Stimulated activated naive CD8-positive, alpha-beta T cell treated with anti-CD3 and anti-CD28 coated beads, Interleukin-15, Interleukin-2, amounts not matched to agents 100 ng/mL and 50 ng/mL, for 24 hours (primary cell): ENCODE results near the gene SGIP1.

Experiments used
- H3K27ac Mint-ChIP-seq: one replicate; pipeline ENCODE4 v1.8.0; 2021; ENCODE audit warnings: mild to moderate bottlenecking, mixed read lengths
- H3K27me3 Mint-ChIP-seq: one replicate; pipeline ENCODE4 v1.8.0; 2021; ENCODE audit warnings: mixed read lengths
- H3K36me3 Mint-ChIP-seq: one replicate; pipeline ENCODE4 v1.8.0; 2021; ENCODE audit warnings: low read depth, mixed read lengths
- H3K4me1 Mint-ChIP-seq: one replicate; pipeline ENCODE4 v1.8.0; 2021; ENCODE audit warnings: low read depth, mixed read lengths
- H3K4me3 Mint-ChIP-seq: one replicate; pipeline ENCODE4 v1.8.0; 2021; ENCODE audit warnings: mild to moderate bottlenecking, mixed read lengths
- H3K9me3 Mint-ChIP-seq: one replicate; pipeline ENCODE4 v1.8.0; 2021; ENCODE audit warnings: mixed read lengths

SGIP1 gene

DNA sequence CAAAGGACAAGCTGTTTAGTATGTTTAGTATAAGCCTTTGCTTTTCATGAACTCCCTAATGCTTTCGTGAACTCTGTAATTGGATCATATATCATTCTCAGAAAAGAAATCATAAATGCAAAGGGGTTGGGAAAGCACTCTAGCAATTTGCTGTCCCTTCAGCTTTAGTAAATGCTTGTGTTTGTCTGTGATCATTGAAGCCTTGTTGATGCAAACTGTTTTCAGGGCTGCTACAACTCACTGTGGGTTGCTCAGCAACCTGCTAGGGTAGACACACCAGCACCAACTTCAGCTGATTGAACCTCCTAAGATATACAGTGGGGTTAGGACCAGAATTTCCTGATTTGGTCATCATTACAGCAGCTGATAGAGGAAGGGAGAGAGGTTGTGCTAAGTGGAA, 95.0 kb downstream of the SGIP1 start:
- H3K4me1 Mint-ChIP-seq: peaks cover 11% of the 10 kb centered on the region
- H3K4me3 Mint-ChIP-seq: no peak overlapping the region
- no peaks in the 10 kb centered on the region for H3K9me3 Mint-ChIP-seq
- no peak overlapping the region for H3K27ac Mint-ChIP-seq
- H3K27me3 Mint-ChIP-seq: no peaks in the 10 kb centered on the region
- no peaks in the 10 kb centered on the region for H3K36me3 Mint-ChIP-seq

DNA sequence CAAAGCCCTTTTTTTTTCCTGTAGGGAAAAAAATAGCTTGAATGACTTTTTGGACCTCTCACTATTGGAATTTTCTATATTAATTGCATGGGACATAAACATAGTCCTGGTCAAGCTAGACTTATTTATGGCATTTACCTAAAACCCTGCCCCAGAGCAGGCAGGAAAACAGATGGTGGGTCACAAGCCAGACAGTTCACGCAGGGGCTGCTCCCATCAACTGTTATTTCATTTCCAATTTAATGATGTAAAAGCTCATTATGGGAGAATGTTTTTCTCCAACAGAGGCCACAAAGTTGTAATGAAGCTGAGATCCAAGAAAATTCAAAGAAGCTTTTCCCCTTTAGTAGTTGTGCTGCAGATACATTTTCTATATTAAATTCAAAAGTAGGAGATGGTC, 99.2 kb downstream of the SGIP1 start:
- H3K4me3 Mint-ChIP-seq: no peak overlapping the region
- no peaks in the 10 kb centered on the region for H3K4me1 Mint-ChIP-seq
- H3K36me3 Mint-ChIP-seq: no peaks in the 10 kb centered on the region
- no peaks in the 10 kb centered on the region for H3K27me3 Mint-ChIP-seq
- H3K9me3 Mint-ChIP-seq: no peaks in the 10 kb centered on the region
- no peak overlapping the region for H3K27ac Mint-ChIP-seq

DNA sequence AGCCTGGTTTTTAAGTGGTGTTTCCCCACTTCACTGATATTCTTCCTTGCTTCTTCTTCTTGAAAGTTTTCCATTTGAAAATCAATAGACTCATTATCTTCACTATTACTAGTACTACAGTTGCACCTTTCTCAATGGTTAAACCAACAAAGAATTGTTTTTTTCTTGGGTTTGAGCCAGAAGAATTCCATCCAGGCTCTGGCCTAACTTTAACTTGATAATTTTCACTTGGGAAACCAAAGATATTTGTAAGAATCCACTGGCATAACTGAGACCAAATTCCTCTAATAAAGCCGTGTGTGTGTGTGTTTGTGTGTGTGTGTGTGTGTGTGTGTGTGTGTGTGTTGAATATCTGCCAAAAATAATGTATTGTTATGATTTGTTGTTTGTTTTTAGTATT, 103.2 kb downstream of the SGIP1 start:
- no peaks in the 10 kb centered on the region for H3K36me3 Mint-ChIP-seq
- peaks cover 5% of the 10 kb centered on the region for H3K27me3 Mint-ChIP-seq
- H3K27ac Mint-ChIP-seq: no peak overlapping the region
- no peaks in the 10 kb centered on the region for H3K9me3 Mint-ChIP-seq
- H3K4me3 Mint-ChIP-seq: no peak overlapping the region
- H3K4me1 Mint-ChIP-seq: no peaks in the 10 kb centered on the region

DNA sequence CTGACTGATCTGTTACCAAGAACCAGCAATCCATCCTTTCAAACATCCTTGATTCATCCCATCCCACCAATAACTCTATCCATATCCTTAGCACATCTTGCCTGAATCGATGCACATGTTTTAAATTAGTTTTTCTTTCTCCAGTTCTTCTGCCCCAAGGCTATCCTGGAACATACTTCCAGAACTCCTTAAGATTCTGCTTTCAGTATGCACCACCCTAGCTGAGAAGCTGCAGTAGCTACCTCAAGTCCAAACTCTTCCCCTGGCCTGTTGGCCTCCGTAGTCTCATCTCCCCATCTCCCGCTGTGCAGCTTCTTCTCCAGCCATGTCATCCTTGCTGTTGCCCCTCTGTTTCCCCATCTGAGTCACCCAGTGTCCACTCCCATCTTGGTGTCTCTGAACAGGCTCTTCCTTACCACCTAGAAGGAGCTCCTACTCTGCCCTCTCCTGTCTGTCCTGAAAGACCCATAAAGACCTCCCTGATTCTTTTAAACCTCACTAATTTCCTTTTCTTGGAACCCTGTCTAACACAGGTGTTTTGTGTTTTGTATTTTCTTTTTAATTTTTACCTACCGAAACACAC, 108.0 kb downstream of the SGIP1 start:
- H3K27ac Mint-ChIP-seq: no peak overlapping the region
- H3K9me3 Mint-ChIP-seq: no peaks in the 10 kb centered on the region
- H3K27me3 Mint-ChIP-seq: peaks cover 6% of the 10 kb centered on the region
- no peaks in the 10 kb centered on the region for H3K4me1 Mint-ChIP-seq
- H3K4me3 Mint-ChIP-seq: no peak overlapping the region
- no peaks in the 10 kb centered on the region for H3K36me3 Mint-ChIP-seq

DNA sequence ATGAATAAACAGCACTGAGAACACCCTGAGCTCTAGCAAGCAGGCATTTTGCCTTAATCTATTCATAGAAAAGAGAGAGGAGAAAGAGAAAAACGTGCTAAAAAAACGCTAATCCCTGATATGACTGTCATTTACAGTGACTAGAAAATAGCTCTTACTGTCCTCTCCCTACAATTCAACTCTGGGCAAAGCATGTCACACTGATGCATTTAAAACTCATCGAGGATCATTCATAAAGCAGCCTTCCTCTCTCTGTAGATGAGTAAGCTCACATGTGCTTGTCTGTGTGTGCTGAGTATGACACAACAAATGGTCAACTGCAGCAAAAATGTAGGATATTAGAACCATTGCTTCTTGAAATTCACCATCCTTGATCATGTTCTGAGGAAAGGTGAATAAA, 109.0 kb downstream of the SGIP1 start:
- Mint-ChIP-seq H3K27ac (no peak overlapping the region), H3K9me3 (no peaks in the 10 kb centered on the region), H3K4me3 (no peak overlapping the region), H3K4me1 (no peaks in the 10 kb centered on the region), H3K27me3 (peaks cover 6% of the 10 kb centered on the region), H3K36me3 (no peaks in the 10 kb centered on the region)

DNA sequence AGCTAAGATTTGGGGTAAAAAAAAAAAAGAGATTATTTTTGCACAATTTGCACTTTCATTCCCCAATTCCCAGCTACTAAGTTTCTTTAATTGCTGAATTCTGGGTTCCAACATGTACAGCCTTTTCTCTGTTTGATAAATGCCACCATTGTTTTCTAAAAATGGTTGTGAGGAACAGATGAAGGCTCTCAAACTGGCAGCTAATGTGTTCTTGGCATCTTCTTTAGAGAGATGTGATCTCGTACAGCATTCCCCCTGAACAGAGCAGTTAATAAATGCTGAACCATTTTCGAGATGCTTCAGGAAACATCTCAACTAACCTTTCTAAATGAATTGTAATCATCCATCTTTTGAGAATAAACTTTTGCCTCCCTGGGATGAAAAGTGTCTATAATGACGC, 110.4 kb downstream of the SGIP1 start:
- peaks cover 6% of the 10 kb centered on the region for H3K27me3 Mint-ChIP-seq
- H3K4me1 Mint-ChIP-seq: no peaks in the 10 kb centered on the region
- H3K27ac Mint-ChIP-seq: no peak overlapping the region
- H3K36me3 Mint-ChIP-seq: no peaks in the 10 kb centered on the region
- H3K4me3 Mint-ChIP-seq: no peak overlapping the region
- no peaks in the 10 kb centered on the region for H3K9me3 Mint-ChIP-seq

DNA sequence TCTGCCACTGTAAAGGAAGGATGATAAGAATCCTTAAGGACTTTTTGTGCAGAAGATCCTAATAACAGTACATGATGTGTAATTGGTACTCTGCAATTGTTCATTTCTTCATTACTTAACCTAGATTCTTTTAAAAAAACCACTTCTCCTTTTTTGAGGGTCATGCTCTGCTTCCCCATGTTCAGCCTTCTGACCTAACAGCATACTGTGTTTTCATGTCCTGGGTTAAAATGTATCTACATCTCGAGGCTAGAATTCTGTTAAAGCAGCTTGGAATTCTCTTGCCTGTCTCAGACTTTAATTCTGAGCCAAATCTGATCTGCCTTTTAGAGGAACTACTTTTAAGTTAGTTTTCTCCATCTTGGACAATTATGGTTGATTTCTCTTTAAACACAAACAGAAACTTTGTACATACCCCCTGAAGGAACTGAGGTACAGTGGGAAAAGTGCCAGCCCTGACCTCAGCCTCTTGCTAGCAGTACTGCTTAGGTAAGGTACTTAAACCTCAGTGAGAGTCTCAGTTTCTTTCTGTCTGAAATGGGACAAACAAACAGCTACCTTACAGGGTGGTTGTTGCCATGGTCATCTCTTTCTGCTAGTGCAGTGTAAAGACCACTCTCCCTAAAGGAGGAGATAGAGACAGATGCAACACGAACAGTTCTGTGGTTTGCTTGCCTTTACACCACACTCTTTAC, 115.1 kb downstream of the SGIP1 start:
- Mint-ChIP-seq H3K9me3 (no peaks in the 10 kb centered on the region), H3K4me1 (no peaks in the 10 kb centered on the region), H3K36me3 (no peaks in the 10 kb centered on the region), H3K27me3 (peaks cover 6% of the 10 kb centered on the region), H3K4me3 (no peak overlapping the region), H3K27ac (no peak overlapping the region)

DNA sequence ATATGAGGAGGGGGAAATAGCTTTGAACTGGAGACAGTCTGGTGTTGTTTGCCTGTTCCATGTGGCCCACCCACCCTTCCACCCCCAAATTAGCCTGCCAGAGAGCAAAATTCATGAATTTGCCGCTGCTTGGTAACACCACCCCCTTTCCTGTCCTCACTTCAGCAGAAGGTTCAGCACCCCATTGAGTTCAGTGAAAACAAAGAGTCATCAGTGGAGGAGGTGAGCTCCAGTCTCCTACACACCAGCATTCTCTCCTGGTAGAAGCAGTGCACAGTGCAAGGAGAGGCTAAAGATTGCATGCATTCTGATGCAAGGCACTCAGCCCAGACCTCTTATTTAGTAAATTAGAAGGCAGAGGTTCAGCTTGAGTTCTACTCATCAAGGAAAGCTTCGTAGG, 118.6 kb downstream of the SGIP1 start:
- no peaks in the 10 kb centered on the region for H3K9me3 Mint-ChIP-seq
- H3K4me3 Mint-ChIP-seq: no peak overlapping the region
- no peaks in the 10 kb centered on the region for H3K36me3 Mint-ChIP-seq
- H3K4me1 Mint-ChIP-seq: no peaks in the 10 kb centered on the region
- H3K27me3 Mint-ChIP-seq: peaks cover 11% of the 10 kb centered on the region
- H3K27ac Mint-ChIP-seq: no peak overlapping the region

DNA sequence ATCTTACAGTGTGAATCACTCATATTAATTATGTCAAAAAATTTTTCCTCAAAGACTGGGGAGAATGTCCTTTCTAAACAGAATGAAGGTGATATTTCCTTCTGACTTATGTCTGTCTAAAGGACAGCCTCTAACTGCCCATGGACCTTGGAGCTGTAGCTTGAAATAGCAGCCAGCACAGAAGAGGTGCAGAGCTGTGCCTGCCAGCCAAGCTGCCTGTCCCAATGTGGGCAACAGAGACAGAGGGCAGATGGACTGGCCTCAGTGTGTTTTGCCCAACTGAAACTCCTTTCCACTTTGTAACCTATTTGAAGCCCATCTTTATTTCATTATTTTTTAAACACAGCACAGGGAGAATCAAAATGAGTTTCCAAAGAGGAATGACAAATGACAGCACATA, 120.7 kb downstream of the SGIP1 start:
- Mint-ChIP-seq H3K27me3 (peaks cover 11% of the 10 kb centered on the region), H3K36me3 (no peaks in the 10 kb centered on the region), H3K4me3 (no peak overlapping the region), H3K9me3 (no peaks in the 10 kb centered on the region), H3K4me1 (no peaks in the 10 kb centered on the region), H3K27ac (no peak overlapping the region)

DNA sequence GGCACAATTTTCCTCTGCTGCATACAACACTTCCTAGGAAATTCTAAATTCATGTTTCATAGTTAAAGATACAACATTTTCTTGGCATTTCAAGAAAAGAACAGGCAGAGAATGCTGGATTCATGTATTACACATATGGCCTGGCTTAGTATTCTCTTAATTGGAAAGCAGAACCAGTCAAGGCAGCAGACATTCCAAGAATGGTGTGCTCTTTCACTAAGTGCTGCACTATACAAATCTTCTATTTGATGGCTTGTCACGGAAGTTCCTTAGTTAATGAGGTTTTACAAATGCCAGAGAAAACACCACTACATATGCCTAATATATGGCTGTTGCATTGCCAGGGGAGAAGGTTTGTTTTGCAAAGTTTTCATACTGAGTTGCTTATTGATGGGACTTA, 137.5 kb downstream of the SGIP1 start:
- Mint-ChIP-seq H3K4me3 (no peak overlapping the region), H3K27ac (no peak overlapping the region), H3K27me3 (no peaks in the 10 kb centered on the region), H3K4me1 (no peaks in the 10 kb centered on the region), H3K9me3 (peaks cover 4% of the 10 kb centered on the region), H3K36me3 (no peaks in the 10 kb centered on the region)

DNA sequence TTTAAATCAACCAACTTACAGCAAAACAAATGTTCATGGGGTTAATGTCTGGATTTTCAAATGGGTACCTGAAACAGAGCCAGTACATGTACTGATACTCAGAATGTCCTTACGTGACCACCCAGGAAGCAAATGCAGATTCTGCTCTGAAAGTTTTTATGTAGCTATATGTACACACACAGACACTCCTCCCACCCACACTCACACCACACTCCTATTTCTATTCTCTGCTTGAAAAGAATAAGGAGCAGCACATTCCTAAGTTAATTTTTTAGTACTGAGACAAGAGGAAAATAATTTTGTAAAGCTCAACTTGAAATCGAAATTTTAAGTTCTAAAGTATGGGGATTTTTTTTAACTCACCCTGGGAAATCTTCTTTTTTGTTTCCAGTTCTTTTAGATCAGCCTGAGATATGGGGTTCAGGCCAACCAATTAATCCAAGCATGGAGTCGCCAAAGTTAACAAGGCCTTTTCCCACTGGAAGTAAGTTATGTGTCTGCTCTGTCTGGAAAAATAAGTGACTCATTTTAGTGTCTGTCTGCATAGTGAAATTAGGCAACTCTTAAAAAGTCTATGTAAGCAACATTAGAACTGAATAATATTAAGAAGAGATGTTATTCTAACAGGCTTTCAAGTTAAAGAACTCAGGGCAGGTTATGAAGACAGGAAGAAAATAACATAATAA, 142.8 kb downstream of the SGIP1 start:
- no peaks in the 10 kb centered on the region for H3K36me3 Mint-ChIP-seq
- no peak overlapping the region for H3K27ac Mint-ChIP-seq
- H3K27me3 Mint-ChIP-seq: peaks cover 8% of the 10 kb centered on the region
- H3K9me3 Mint-ChIP-seq: no peaks in the 10 kb centered on the region
- H3K4me3 Mint-ChIP-seq: no peak overlapping the region
- H3K4me1 Mint-ChIP-seq: no peaks in the 10 kb centered on the region

DNA sequence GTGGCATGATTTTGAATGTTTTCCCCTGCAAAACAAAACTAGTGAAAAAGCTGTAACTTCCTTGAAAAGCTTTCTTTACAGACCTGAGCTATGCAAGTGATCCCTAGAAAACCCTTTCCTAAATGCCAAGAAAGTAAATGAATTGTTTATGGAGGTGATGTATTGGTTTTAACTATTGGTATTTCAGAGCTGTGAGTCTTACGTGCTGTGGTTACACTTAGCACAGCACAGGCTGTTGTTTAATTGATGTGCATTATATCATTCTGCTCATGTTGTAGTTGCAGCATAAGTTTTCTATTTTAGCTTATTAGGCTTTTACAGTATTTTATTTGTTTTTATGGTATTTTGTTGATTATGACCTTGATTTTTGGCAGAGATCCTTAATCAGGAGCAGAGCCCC, 144.2 kb downstream of the SGIP1 start:
- H3K27ac Mint-ChIP-seq: no peak overlapping the region
- H3K4me3 Mint-ChIP-seq: no peak overlapping the region
- no peaks in the 10 kb centered on the region for H3K4me1 Mint-ChIP-seq
- no peaks in the 10 kb centered on the region for H3K36me3 Mint-ChIP-seq
- H3K27me3 Mint-ChIP-seq: peaks cover 8% of the 10 kb centered on the region
- H3K9me3 Mint-ChIP-seq: no peaks in the 10 kb centered on the region

DNA sequence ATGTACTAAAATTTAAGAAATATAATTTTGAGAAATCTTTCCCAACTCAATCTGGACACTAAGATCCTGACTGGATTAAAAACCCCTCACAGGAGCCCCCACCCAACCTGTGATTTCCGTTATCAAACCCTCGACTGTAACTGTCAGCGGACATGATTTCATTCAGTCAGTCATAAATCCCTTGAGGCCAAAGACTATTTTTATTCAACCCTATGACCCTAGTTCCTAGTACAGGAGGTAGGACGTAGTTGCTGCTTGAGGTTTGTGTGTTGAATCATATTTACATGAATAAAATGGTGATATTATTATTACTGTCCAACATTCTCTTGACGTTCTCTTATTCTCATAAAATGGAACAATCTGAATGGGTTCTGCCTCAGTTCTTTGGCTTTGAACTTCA, 145.2 kb downstream of the SGIP1 start:
- H3K4me1 Mint-ChIP-seq: no peaks in the 10 kb centered on the region
- H3K36me3 Mint-ChIP-seq: no peaks in the 10 kb centered on the region
- no peaks in the 10 kb centered on the region for H3K9me3 Mint-ChIP-seq
- H3K4me3 Mint-ChIP-seq: no peak overlapping the region
- no peak overlapping the region for H3K27ac Mint-ChIP-seq
- peaks cover 8% of the 10 kb centered on the region for H3K27me3 Mint-ChIP-seq

DNA sequence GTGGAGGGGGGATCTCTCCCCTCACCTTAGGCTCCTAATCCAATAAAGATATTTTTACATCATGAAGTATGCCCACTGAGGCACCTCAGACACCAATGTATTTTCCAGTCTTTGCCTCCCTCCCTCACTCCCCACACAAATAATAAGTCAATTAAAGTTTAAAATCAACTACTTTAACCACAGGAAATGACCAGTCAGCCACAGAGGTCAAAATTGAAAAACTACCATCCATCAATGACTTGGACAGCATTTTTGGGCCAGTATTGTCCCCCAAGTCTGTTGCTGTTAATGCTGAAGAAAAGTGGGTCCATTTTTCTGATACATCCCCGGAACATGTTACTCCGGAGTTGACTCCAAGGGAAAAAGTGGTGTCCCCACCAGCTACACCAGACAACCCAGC, 147.7 kb downstream of the SGIP1 start:
- no peaks in the 10 kb centered on the region for H3K4me1 Mint-ChIP-seq
- H3K9me3 Mint-ChIP-seq: no peaks in the 10 kb centered on the region
- peaks cover 8% of the 10 kb centered on the region for H3K27me3 Mint-ChIP-seq
- no peak overlapping the region for H3K4me3 Mint-ChIP-seq
- H3K36me3 Mint-ChIP-seq: no peaks in the 10 kb centered on the region
- H3K27ac Mint-ChIP-seq: no peak overlapping the region

DNA sequence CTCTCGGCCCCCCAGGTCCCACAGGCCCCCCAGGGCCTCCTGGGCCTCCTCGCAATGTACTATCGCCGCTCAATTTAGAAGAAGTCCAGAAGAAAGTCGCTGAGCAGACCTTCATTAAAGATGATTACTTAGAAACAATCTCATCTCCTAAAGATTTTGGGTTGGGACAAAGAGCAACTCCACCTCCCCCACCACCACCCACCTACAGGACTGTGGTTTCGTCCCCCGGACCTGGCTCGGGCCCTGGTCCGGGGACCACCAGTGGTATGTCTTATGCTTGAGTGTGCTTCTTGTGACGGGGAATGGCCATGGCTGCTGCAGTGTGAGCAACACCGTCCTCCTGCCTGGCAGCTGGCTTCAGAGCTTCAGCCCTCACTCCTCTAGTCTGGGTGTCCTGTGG, 148.2 kb downstream of the SGIP1 start:
- Mint-ChIP-seq H3K4me3 (no peak overlapping the region), H3K36me3 (no peaks in the 10 kb centered on the region), H3K27me3 (peaks cover 8% of the 10 kb centered on the region), H3K9me3 (no peaks in the 10 kb centered on the region), H3K4me1 (no peaks in the 10 kb centered on the region), H3K27ac (no peak overlapping the region)

DNA sequence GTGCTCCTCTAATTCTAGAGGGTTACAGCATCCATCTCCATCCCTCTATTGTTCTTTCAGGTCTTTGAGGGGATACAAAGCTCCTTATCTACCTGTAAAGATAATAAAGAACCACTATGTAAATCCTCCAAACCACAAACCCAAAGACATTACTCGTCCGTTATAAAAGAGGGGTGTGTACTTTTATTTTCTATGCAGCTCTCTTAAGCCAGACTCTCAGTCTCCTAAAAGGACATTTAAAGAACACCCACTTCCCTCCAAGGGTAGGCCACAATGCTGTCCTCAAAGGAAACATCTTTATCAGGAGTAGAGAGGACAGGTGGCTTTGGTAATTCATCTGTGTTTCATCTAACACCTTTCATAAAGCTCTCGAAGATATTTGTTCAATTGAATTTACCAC, 150.4 kb downstream of the SGIP1 start:
- no peak overlapping the region for H3K4me3 Mint-ChIP-seq
- H3K36me3 Mint-ChIP-seq: no peaks in the 10 kb centered on the region
- H3K4me1 Mint-ChIP-seq: no peaks in the 10 kb centered on the region
- H3K9me3 Mint-ChIP-seq: no peaks in the 10 kb centered on the region
- no peak overlapping the region for H3K27ac Mint-ChIP-seq
- H3K27me3 Mint-ChIP-seq: no peaks in the 10 kb centered on the region
